ENCODE data around the gene ENO1. TPM values are rescaled to one million over a fixed set of nuclear protein-coding genes. Genes with fewer than 3 reads are reported as not detected.
A peak's percentile ranks its signal among the peaks of the same experiment; 100 is the strongest.

ENO1 gene
- total RNA-seq (580 and 659 TPM in 2 replicates), polyA plus RNA-seq (868 and 876 TPM in 2 replicates)

GRCh38 chr1:8878448-8878697, at the start of gene ENO1:
ENO1 (minus strand) TSS chr1:8878686; CDS start chr1:8874908, 3,778 bp downstream.
- Histone ChIP-seq H3K36me3 (replicated peaks; ENCODE audit: insufficient read depth, low read depth) (no peaks in the 10 kb centered on the region), H3K4me2 (peak within 1 kb of the TSS; percentile 89), H3K9me3 (ENCODE audit: low read depth) (no peaks in the 10 kb centered on the region), H3K4me1 (ENCODE audit: insufficient read depth) (peaks cover 49% of the 10 kb centered on the region), H3K9me2 (replicated peaks; ENCODE audit: insufficient read depth) (no peaks in the 10 kb centered on the region), H3K4me3 (peak within 1 kb of the TSS; percentile 76), H3K27ac (peak within 1 kb of the TSS; percentile 98), H2AFZ (peak within 1 kb of the TSS; percentile 31), H3K27me3 (no peaks in the 10 kb centered on the region), H4K20me1 (ENCODE audit: insufficient read depth, poor library complexity, severe bottlenecking) (peaks cover 27% of the 10 kb centered on the region), H3K79me2 (peaks cover 45% of the 10 kb centered on the region)
- 2% methylated on average over 21 of the region's 24 CpGs for WGBS (ENCODE audit: low lambda C conversion rate, missing lambda C conversion rate)
- no peak for TF ChIP-seq EZH2phosphoT487 (IDR thresholded peaks at IDR 0.05; ENCODE audit: low read depth, severe bottlenecking, unreplicated experiment)
- TF ChIP-seq CTCF (IDR thresholded peaks at IDR 0.05; ENCODE audit: poor library complexity): no peak
- no peak for TF ChIP-seq EZH2 (IDR thresholded peaks at IDR 0.05; ENCODE audit: borderline replicate concordance)
- DNase-seq (ENCODE audit: low spot score): no peak

- Histone ChIP-seq H3K36me3 (replicated peaks; ENCODE audit: insufficient read depth, low read depth) (no peaks in the 10 kb centered on the region), H2AFZ (no peak overlapping the region), H4K20me1 (ENCODE audit: insufficient read depth, poor library complexity, severe bottlenecking) (no peaks in the 10 kb centered on the region), H3K79me2 (no peaks in the 10 kb centered on the region), H3K27ac (no peak overlapping the region), H3K4me3 (no peak overlapping the region), H3K9me2 (replicated peaks; ENCODE audit: insufficient read depth) (no peaks in the 10 kb centered on the region), H3K4me1 (ENCODE audit: insufficient read depth) (no peaks in the 10 kb centered on the region), H3K9me3 (ENCODE audit: low read depth) (no peaks in the 10 kb centered on the region), H3K4me2 (no peak overlapping the region), H3K27me3 (no peaks in the 10 kb centered on the region)
- WGBS (ENCODE audit: low lambda C conversion rate, missing lambda C conversion rate): 94% methylated on average over 12 of the region's 12 CpGs
- TF ChIP-seq EZH2phosphoT487 (IDR thresholded peaks at IDR 0.05; ENCODE audit: low read depth, severe bottlenecking, unreplicated experiment): no peak
- DNase-seq (ENCODE audit: low spot score): no peak
These were observed 48.5 kb upstream of the ENO1 start for GRCh38 chr1:8926707-8927694.

- H3K27ac ChIP-seq: no peak overlapping the region
- no peaks in the 10 kb centered on the region for H3K9me2 ChIP-seq (replicated peaks; ENCODE audit: insufficient read depth)
- H4K20me1 ChIP-seq (ENCODE audit: insufficient read depth, poor library complexity, severe bottlenecking): no peaks in the 10 kb centered on the region
- 90% methylated on average over 9 of the region's 9 CpGs for WGBS (ENCODE audit: low lambda C conversion rate, missing lambda C conversion rate)
- H3K4me1 ChIP-seq (ENCODE audit: insufficient read depth): no peaks in the 10 kb centered on the region
- H3K27me3 ChIP-seq: no peaks in the 10 kb centered on the region
- TF ChIP-seq CTCF (IDR thresholded peaks at IDR 0.05; ENCODE audit: poor library complexity): no peak
- no peak for TF ChIP-seq EZH2phosphoT487 (IDR thresholded peaks at IDR 0.05; ENCODE audit: low read depth, severe bottlenecking, unreplicated experiment)
- TF ChIP-seq EZH2 (IDR thresholded peaks at IDR 0.05; ENCODE audit: borderline replicate concordance): no peak
- H3K9me3 ChIP-seq (ENCODE audit: low read depth): no peaks in the 10 kb centered on the region
- H3K36me3 ChIP-seq (replicated peaks; ENCODE audit: insufficient read depth, low read depth): no peaks in the 10 kb centered on the region
- H3K4me3 ChIP-seq: no peak overlapping the region
- DNase-seq (ENCODE audit: low spot score): no peak
- H2AFZ ChIP-seq: no peak overlapping the region
- H3K4me2 ChIP-seq: no peak overlapping the region
- no peaks in the 10 kb centered on the region for H3K79me2 ChIP-seq
These were observed 47.5 kb upstream of the ENO1 start for GRCh38 chr1:8925960-8926359.

- H3K27ac ChIP-seq: no peak overlapping the region
- no peaks in the 10 kb centered on the region for H3K79me2 ChIP-seq
- H3K9me2 ChIP-seq (replicated peaks; ENCODE audit: insufficient read depth): no peaks in the 10 kb centered on the region
- H3K27me3 ChIP-seq: no peaks in the 10 kb centered on the region
- H3K4me3 ChIP-seq: no peak overlapping the region
- H3K36me3 ChIP-seq (replicated peaks; ENCODE audit: insufficient read depth, low read depth): no peaks in the 10 kb centered on the region
- H3K4me2 ChIP-seq: no peak overlapping the region
- DNase-seq (ENCODE audit: low spot score): no peak
- no peak overlapping the region for H2AFZ ChIP-seq
- no peaks in the 10 kb centered on the region for H3K9me3 ChIP-seq (ENCODE audit: low read depth)
- no peak for TF ChIP-seq EZH2phosphoT487 (IDR thresholded peaks at IDR 0.05; ENCODE audit: low read depth, severe bottlenecking, unreplicated experiment)
- TF ChIP-seq EZH2 (IDR thresholded peaks at IDR 0.05; ENCODE audit: borderline replicate concordance): no peak
- TF ChIP-seq CTCF (IDR thresholded peaks at IDR 0.05; ENCODE audit: poor library complexity): no peak
- 78% methylated on average over 2 of the region's 2 CpGs for WGBS (ENCODE audit: low lambda C conversion rate, missing lambda C conversion rate)
- no peaks in the 10 kb centered on the region for H4K20me1 ChIP-seq (ENCODE audit: insufficient read depth, poor library complexity, severe bottlenecking)
- no peaks in the 10 kb centered on the region for H3K4me1 ChIP-seq (ENCODE audit: insufficient read depth)
These were observed 46.9 kb upstream of the ENO1 start for GRCh38 chr1:8925406-8925805.

Measured in hepatocyte (in vitro differentiated cells).